Smooth muscle cell (in vitro differentiated cells): ENCODE data around the gene PAX5. TPM values are rescaled to one million over a fixed set of nuclear protein-coding genes. Genes with fewer than 3 reads are reported as not detected.

Experiments used
- DNase-seq: peaks from one replicate; lab custom pipeline; 2025; ENCODE audit not compliant: unreplicated experiment; lab: John Stamatoyannopoulos, UW
- H2AFZ ChIP-seq: fragments of 200-600 bp; sonication (generic); 2 replicates; pipeline ENCODE4 v1.6.0; 2016; ENCODE audit warnings: antibody characterized with exemption, low read depth, mild to moderate bottlenecking
- H3F3A ChIP-seq: fragments of 200-600 bp; sonication (generic); 2 replicates; pipeline ENCODE4 v1.6.0; 2017; ENCODE audit warnings: antibody characterized with exemption, low read depth
- H3K27ac ChIP-seq: fragments of 200-600 bp; sonication (generic); 2 replicates; pipeline ENCODE4 v1.5.1; 2016; ENCODE audit warnings: low read depth, mild to moderate bottlenecking
- H3K27me3 ChIP-seq: fragments of 200-600 bp; sonication (generic); 2 replicates; pipeline ENCODE4 v1.6.1; 2016; ENCODE audit warnings: low read depth, mild to moderate bottlenecking
- H3K36me3 ChIP-seq: fragments of 200-600 bp; sonication (generic); 2 replicates; pipeline ENCODE4 v1.5.1; 2016; ENCODE audit warnings: low read depth
- H3K4me1 ChIP-seq: fragments of 200-600 bp; sonication (generic); 2 replicates; pipeline ENCODE4 v1.5.1; 2016; ENCODE audit warnings: low read depth
- H3K4me2 ChIP-seq: fragments of 200-600 bp; sonication (generic); 2 replicates; pipeline ENCODE4 v1.6.0; 2016; ENCODE audit warnings: mild to moderate bottlenecking
- H3K4me3 ChIP-seq: fragments of 200-600 bp; sonication (generic); 2 replicates; pipeline ENCODE4 v1.5.1; 2016; ENCODE audit warnings: mild to moderate bottlenecking
- H3K79me2 ChIP-seq: fragments of 200-600 bp; sonication (generic); 2 replicates; pipeline ENCODE4 v1.6.0; 2016; ENCODE audit warnings: low read depth, mild to moderate bottlenecking
- H3K9ac ChIP-seq: fragments of 200-600 bp; sonication (generic); 2 replicates; pipeline ENCODE4 v1.6.0; 2016; ENCODE audit warnings: low read depth
- H3K9me3 ChIP-seq: fragments of 200-600 bp; sonication (generic); replicated peaks from 2 replicates; pipeline ENCODE4 v1.5.1; 2016; ENCODE audit warnings: low read depth
- H4K20me1 ChIP-seq: fragments of 200-600 bp; sonication (generic); 2 replicates; pipeline ENCODE4 v1.6.0; 2016; ENCODE audit warnings: low read depth
- WGBS: methylation state at CpG from one replicate; pipeline ENCODE4 v1.1.7; 2016; ENCODE audit warnings: low lambda C conversion rate; 5-methylcytosine and 5-hydroxymethylcytosine counted together
- polyA plus RNA-seq: library from polyadenylated mRNA; unstranded; fragments of >200 nt; fragmentation: Nextera tagmentation; extraction: Ambion mirVana; gene quantifications from 2 replicates; pipeline ENCODE4 v1.2.1, GENCODE V29; 2016
- total RNA-seq: library from RNA; depleted of rRNA; stranded (reverse); fragments of >200 nt; gene quantifications from 2 replicates; pipeline ENCODE4 v1.2.3, GENCODE V29; 2014
- TF ChIP-seq, protein P1 (sequence below): fragments of 200-600 bp; sonication (generic); IDR thresholded peaks from 2 replicates; pipeline ENCODE4 v1.5.1; 2017; ENCODE audit warnings: borderline replicate concordance, mild to moderate bottlenecking, antibody characterized with exemption; ENCODE audit not compliant: insufficient read depth, poor library complexity, severe bottlenecking

Gene PAX5
- total and polyA plus RNA-seq, 2 experiments from 2014 or later = 0.09 TPM; not detected in 1

DNA sequence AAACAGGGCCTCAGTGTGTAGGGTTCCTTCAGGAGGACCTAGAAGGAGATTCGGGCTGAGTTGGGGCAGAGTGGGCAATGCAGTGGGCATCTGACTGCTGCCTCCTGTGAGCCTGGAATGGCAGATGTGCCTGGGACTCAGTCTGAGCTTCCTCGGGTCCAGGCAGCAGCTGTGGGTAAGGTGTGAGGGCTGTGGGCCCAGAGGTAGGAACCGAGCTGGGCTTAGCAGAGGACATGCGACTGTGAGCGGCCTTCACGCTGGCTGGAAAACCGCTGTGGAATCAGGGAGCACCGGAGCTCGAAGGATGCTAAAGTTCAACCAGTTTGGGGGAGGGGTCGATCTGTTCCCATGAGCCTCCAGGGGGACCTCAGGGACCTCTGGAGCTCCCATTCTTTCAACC, 137.0 kb downstream of the PAX5 start:
- H3K36me3 ChIP-seq = no peaks in the 10 kb centered on the region
- H4K20me1 ChIP-seq = no peaks in the 10 kb centered on the region
- TF ChIP-seq, protein P1, sequence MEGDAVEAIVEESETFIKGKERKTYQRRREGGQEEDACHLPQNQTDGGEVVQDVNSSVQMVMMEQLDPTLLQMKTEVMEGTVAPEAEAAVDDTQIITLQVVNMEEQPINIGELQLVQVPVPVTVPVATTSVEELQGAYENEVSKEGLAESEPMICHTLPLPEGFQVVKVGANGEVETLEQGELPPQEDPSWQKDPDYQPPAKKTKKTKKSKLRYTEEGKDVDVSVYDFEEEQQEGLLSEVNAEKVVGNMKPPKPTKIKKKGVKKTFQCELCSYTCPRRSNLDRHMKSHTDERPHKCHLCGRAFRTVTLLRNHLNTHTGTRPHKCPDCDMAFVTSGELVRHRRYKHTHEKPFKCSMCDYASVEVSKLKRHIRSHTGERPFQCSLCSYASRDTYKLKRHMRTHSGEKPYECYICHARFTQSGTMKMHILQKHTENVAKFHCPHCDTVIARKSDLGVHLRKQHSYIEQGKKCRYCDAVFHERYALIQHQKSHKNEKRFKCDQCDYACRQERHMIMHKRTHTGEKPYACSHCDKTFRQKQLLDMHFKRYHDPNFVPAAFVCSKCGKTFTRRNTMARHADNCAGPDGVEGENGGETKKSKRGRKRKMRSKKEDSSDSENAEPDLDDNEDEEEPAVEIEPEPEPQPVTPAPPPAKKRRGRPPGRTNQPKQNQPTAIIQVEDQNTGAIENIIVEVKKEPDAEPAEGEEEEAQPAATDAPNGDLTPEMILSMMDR = no peak
- no peak overlapping the region for H3K4me3 ChIP-seq
- no peaks in the 10 kb centered on the region for H3K9me3 ChIP-seq
- H2AFZ ChIP-seq = no peak overlapping the region
- no peak overlapping the region for H3K27ac ChIP-seq
- H3K27me3 ChIP-seq = peaks cover 94% of the 10 kb centered on the region
- no peaks in the 10 kb centered on the region for H3F3A ChIP-seq
- 74% methylated on average over 10 of the region's 10 CpGs for WGBS
- no peak for DNase-seq
- H3K4me1 ChIP-seq = no peaks in the 10 kb centered on the region
- H3K79me2 ChIP-seq = no peaks in the 10 kb centered on the region
- H3K4me2 ChIP-seq = no peak overlapping the region
- no peak overlapping the region for H3K9ac ChIP-seq

DNA sequence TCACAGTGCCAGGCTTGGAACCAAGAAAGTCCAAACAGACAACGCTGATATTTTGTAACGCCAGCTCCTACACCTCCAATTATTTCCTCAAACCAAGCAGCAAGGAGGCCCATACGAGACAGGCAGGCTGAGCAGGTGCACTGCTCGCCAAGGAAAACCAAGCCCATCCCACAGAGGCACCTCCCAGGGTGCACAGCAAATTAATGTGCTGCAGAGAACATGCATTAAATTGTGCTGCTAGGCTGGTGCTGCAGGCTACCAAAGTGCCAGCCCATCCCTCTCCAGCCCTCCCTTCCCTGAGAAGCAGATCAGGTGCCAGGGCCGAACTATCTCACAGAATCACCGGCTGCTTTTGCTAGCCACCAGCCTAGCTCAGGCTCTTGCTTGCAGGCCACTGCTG, 137.8 kb downstream of the PAX5 start:
- Histone ChIP-seq H3K9ac (no peak overlapping the region), H3K4me2 (no peak overlapping the region), H3K9me3 (no peaks in the 10 kb centered on the region), H3F3A (no peaks in the 10 kb centered on the region), H2AFZ (no peak overlapping the region), H4K20me1 (no peaks in the 10 kb centered on the region), H3K4me1 (no peaks in the 10 kb centered on the region), H3K36me3 (no peaks in the 10 kb centered on the region), H3K79me2 (no peaks in the 10 kb centered on the region), H3K27me3 (peaks cover 95% of the 10 kb centered on the region), H3K4me3 (no peak overlapping the region), H3K27ac (no peak overlapping the region)
- DNase-seq = no peak
- WGBS = 93% methylated on average over 6 of the region's 6 CpGs
- TF ChIP-seq, protein P1 = no peak

DNA sequence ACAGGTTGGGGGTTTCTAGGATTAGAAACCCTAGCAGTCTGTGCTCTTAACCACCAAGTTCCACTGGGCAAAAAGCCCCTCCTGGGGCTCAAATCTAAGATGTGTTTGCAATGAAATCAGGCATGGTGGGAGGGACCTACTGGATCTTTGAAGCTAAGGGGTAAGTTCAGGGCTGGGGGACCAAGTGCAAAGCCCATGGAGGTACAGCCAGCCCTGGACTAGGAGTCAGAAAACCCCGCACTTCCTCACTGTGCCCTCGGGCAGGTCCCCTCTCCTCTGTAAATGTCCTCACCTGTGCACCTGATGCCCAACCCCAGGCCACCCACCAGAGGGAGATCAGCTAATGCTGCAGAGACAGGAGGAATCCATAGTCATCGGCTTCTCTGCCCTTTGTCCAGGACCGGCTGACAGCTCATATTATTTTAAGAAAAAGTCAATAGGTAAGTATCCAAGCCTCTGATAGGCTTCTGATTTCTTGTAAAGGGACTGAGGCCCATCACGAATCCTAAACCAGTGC, 138.3 kb downstream of the PAX5 start:
- H3K36me3 ChIP-seq = no peaks in the 10 kb centered on the region
- H3K27ac ChIP-seq = no peak overlapping the region
- H3K4me2 ChIP-seq = no peak overlapping the region
- no peaks in the 10 kb centered on the region for H3K79me2 ChIP-seq
- no peaks in the 10 kb centered on the region for H3K9me3 ChIP-seq
- no peak for DNase-seq
- TF ChIP-seq, protein P1 = no peak
- H3K27me3 ChIP-seq = peaks cover 95% of the 10 kb centered on the region
- no peak overlapping the region for H3K4me3 ChIP-seq
- no peaks in the 10 kb centered on the region for H3K4me1 ChIP-seq
- no peak overlapping the region for H2AFZ ChIP-seq
- WGBS = 92% methylated on average over 5 of the region's 5 CpGs
- H3K9ac ChIP-seq = no peak overlapping the region
- H4K20me1 ChIP-seq = no peaks in the 10 kb centered on the region
- no peaks in the 10 kb centered on the region for H3F3A ChIP-seq

DNA sequence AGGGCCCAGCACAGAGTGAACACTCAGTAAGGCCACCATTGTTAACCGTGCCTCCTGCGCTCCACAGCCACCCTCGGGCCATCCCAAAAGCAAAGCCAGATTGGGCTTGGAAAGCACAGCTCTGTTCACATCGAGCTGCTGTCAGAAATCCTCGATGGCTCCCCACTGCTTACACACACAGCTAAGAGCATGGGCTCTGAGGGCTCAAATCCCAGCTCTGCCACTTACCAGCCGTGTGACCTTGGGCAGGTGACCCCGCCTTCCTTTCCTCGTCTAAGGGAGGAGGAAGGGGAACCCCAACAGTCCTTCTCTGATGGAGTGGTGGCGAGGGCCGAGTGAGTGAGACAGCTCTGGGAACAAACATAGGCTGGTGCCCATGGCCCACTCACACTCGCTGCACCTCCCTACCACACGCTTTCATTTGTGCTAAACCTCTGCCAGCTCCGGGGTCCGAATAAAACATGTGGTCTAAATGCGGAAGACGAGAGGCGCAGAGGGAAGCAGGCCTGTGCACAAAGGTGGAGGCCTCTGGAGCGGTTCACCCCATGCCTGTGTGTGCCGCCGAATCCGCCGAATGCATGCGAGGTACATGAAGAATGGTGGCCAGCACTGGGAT, 139.3 kb downstream of the PAX5 start:
- Histone ChIP-seq H3K4me3 (no peak overlapping the region), H3K9ac (no peak overlapping the region), H3K4me1 (no peaks in the 10 kb centered on the region), H3K79me2 (no peaks in the 10 kb centered on the region), H3K4me2 (no peak overlapping the region), H4K20me1 (no peaks in the 10 kb centered on the region), H2AFZ (no peak overlapping the region), H3K27ac (no peak overlapping the region), H3K9me3 (no peaks in the 10 kb centered on the region), H3K27me3 (peaks cover 94% of the 10 kb centered on the region), H3F3A (no peaks in the 10 kb centered on the region), H3K36me3 (no peaks in the 10 kb centered on the region)
- TF ChIP-seq, protein P1 = no peak
- 93% methylated on average over 23 of the region's 23 CpGs for WGBS
- no peak for DNase-seq
